H54 (cell line): ENCODE results near the gene SEZ6.

Source experiments
- DNase-seq: peaks from one replicate; pipeline ENCODE4 v3.0.0; 2011; ENCODE audit warnings: low spot score, mixed read lengths; ENCODE audit not compliant: insufficient read length
- FAIRE-seq: peaks from 3 replicates; lab custom pipeline; 2011; peaks lifted over from hg19 to GRCh38; lab: Jason Lieb, UNC
- POLR2A ChIP-seq: IDR thresholded peaks from 2 replicates; pipeline ENCODE4 v1.6.1; 2011; ENCODE audit warnings: low read depth, mild to moderate bottlenecking, low read length

Gene SEZ6

DNA sequence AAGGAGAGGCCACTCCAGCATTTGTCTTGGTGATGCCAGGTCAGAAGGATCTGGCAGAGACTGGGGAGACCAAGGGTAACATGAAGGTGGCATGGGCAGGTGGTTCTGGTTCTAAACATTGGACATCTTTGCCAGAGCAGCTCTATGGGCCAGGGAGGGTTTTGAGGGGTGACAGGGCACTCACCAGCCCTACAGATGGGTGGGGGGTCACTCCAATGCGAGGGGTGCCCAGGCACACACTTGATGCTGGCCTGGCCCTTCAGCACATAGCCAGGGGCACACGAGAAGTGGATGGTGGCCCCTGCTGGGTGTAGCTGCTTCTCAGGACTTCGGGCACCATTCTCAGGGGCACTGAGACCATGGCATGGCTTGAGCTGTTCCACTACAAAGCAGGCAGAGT, 49.0 kb downstream of the SEZ6 start:
- FAIRE-seq = no peak
- no peak for DNase-seq
- no peak for TF ChIP-seq POLR2A

DNA sequence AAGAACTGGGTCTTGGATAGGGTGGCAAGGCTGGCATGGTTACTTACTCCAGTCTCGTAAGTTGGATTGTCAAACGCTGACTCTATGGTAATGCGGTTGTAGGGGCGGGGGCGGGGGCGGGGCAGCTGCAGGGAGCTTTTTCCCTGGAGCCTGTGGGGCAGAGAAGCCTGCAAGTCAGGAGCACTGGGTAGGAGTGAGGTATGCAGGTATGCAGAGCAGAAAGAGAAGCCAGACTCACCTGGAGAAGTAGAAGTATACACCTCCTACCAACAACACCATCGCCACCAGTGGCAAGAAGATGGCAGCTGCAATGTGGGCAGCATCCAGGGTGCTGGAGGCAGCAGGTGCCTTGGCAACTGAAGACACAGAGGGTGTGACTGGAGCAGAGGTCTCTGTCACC, 49.7 kb downstream of the SEZ6 start:
- DNase-seq (no peak), FAIRE-seq (no peak)
- TF ChIP-seq POLR2A = no peak

DNA sequence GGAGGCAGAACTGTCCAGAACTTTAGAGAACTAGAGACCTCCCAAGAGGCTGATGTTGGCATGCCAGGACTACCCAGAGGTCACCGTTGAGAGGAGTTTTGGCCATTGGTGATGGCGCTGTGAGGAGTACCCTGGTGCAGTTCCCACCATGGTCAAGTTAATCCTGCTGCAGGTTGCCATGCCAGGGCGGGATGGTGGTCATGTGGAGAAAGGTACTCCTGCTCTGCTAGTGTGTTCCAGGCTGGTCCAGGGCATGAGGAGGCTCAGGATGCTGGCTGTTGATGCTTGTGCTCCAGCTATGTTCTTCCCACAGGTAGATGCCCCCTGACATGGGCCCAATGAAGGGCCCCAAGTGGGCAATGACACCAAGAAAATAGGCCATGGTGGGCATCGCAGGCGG, 50.4 kb downstream of the SEZ6 start:
- no peak for TF ChIP-seq POLR2A
- no peak for FAIRE-seq
- no peak for DNase-seq

DNA sequence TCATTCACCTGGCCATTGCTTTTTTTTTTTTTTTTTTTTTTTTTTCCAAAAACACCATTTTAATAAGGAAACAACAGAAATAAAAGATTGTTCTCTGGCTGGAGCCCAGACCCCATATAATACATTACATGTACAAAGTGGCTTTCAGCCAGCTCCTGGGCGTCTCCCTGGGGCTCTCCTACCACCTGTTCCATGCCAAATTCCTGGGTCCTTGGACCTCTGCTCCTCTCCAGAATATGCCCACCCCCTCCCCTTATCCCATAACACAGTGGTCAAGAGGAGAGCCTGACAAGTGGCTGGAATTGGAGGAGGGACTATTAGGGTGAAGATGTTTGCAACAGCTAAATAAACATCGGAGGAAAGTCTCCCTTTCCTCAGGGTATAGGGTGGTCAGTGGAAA, 50.9 kb downstream of the SEZ6 start:
- FAIRE-seq (no peak), DNase-seq (no peak)
- TF ChIP-seq POLR2A = no peak

DNA sequence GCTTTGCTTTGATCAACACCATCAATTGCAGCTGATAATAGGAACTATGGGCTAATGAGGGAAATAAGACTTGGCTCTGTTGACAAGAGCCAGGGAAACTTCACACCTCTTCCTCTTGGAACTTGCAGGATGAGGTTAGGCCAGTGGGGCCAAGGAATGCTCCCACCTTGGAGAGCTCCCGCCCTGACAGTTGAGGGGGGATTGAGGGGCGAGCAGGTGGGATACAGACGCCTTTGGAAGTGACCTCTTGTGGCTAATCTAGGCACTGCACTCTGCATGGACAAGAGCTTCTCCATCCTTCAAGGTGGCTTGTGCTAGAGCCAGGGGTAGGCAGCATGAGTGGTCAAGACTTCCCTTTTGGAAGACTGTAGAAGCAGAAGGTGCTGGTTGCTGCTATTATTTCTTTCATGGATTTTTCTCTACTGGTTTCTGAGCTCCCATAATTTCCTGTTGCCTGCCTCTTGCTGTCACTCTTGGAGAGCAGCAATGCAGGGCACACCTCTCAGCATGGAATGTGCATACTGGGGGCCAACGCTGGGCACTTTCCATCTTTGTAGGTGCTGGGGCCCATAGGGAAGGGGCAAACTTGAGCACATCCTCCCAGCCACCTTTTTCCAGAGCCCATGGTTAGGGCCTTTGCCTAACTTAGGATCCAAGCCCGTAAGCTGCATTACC, 52.3 kb downstream of the SEZ6 start:
- FAIRE-seq = no peak
- TF ChIP-seq POLR2A = no peak
- DNase-seq = no peak

DNA sequence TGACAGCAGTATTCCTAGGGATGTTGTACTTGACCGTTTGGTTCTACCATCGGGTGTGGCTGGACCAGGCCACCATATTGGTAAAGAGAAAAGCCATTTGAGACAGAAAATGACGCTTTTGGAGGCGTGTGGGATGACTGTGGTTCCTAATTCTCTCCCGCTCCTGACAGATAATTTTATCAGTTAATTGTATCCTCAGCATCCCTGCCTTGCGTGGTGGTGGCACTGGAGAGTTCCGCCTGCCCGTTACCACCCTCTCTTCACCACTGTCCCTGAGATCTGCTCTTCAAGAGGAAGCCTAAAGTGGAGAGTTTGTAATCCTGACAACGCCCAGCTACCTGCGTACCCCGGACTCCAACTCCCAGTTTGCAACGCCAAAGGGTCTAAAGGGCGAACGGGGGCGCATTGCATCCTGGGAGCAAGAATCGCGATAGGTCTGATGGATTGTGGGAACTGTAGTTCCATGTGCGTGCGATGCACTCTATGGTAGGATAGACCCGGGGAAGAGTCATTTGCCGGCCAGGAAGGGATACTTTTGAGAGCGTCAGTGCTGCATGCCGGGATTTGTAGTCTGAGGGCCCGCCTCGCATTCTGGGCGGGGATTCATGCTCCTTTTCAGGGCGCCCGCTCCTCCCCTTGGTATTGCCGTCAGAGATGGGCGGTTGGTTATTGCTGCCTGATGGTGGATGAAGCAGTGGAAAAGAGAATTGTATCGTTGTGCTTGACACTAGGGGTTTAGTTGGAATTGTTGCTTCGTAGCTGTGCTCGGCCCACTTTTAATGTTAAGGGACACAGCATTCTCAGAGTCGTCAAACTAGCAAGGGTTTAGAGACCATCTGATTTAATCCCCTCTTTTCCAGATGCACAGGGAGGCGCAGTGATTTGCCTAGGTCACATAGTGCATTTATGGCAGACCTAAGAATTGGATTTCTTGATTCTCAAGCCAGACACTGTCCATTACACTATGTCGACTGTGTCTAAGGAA, 53.5 kb downstream of the SEZ6 start:
- DNase-seq (peak; percentile 96), FAIRE-seq (peak; percentile 50)
- peak; percentile 34 for TF ChIP-seq POLR2A

DNA sequence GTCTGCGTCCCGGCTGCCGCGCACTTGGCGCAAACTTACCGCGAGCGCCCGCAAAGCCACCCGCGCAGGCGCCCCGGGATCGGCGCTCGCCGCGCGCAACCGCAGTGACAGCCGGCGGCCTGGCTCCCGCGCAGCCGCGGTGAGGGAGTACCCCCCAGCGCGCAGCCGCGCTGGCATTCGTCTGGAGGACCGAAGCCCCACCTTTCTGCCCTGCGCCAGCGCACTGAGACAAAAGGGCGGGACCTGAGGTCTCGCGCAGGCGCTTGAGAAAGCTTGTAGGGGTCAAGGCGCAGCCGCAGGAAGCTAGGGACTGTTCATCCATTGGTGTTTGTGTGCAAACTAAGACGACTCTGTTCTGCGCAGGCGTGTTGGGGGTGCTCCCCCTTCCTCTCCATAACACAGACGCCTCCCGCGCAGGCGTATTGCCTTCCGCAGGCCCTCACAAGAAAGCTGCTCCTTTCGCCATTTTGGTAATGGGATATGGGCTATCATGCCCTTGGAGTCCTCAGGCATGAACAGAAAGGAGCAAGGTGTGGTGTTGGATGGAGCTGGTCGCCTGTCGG, 54.3 kb downstream of the SEZ6 start, which contains the start of gene PHF12:
Gene PHF12 (minus strand): TSS at position 91 of the 563 bp plus-strand sequence. CDS start 558 bp downstream, outside the sequence.
- peak; percentile 72 for TF ChIP-seq POLR2A
- peak; percentile 98 for DNase-seq
- FAIRE-seq = peak; percentile 20

DNA sequence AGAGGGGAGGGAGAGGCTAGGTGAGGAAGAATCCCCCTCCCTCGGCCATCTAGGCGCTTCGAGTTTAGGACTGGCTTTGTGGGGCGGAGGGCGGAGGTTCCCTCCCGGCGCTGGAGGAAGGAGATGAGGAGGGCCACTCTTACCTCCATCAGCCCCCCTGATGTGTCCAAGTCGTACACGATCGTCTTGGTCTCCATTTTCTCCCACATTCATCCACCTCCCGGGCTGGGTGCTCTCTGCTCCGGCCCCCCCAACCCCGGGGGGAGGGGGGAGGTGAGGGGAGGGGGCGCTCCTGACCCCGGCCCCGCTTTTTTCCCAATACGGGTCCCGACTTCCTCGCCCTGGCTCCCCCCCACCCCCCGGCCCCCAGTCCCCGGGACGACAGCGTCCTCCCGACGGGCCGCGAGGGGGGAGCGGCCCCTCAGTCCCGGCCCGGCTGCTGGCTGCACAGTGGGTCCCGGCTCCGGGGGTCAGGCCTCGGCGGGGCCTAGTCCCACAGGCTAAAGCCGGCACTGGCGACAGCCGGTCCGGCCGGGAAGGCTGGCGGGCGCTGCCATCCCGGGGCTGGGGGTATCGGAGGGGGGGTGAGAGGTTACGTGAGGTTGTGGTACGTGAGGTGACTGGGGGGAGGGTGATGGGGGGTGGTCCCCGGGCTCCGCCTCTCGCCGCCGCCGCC, 54.9 kb downstream of the SEZ6 start:
- no peak; the same call in 1 of the 2 replicates for TF ChIP-seq POLR2A
- FAIRE-seq = no peak
- DNase-seq = no peak

DNA sequence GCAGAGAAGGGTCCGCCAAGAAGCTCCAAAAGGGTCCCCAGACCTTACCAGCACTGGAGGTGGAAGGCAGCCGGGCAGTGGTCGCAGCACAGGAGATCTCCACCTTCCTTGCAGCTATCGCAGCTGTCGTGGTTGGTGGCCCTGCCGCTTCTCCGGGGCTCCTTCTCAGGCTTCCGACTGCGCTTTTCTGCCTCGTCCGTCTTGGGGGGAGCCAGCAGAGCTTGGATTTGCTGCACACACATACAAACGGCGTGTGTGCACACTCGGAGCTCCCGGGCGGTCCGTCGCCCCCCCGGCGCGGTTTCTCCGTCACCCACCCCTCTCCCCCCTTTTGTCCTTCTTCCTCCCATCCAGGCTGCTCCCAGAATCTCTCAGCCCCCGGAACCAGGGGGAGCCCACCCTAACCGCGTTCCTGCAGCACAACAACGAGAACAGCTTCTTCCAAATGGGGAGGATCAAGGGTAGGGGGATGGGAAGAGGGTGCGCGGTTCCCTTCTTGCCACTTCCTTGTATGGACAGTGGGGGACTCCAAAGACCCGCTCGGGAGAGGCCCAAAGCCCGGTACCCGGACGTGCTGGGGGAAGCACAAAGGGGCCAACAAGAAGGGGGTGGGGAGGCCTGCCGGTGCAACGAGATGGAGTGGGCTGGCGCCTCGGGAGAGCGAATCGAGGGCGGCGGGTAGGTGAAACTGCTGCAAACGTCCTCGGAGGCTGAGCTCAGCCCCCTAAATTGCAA, 55.6 kb downstream of the SEZ6 start:
- TF ChIP-seq POLR2A = no peak
- DNase-seq (no peak), FAIRE-seq (no peak)

DNA sequence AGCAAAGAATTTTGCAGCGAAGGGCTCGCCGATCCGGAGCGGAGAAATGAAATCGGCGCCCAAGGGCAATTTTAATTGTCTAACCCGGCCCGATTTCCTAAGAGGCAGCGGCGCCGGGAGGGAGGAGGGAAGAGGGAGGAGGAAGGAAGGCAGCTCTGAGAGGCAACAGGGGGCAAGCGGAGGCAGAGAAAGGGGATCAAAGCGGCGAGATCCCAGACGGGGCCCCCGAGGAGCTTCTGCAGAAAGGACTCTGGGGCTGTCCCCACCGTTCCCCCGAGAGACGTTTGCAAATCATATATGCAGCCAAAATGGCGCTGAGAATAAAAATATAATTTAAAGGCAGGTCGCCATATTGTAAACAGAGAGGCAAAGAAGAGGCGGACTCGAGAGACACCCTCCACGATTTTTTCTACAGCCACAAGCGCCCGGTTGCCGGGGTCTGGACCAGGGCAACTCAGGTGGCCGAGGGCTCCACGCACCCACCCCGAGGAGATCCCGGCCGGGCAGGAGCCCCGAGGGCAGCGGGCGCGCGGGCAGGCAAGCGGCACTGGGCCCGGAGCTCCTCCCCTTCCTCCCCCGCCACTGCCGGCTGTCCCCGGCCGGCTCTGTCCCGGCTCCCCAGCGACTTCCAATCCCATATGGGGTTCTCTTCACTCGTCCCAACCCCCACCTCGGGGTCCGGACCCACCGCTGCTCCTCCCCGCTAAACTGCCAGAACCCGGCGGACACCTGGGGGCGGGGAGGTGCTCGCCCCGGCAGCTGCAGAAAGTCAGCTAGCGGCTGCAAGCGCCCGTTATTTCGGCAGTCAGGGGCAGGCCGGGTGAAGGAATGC, 56.4 kb downstream of the SEZ6 start:
- FAIRE-seq (no peak), DNase-seq (no peak)
- peak; percentile 24; the same call in 1 of the 2 replicates for TF ChIP-seq POLR2A

DNA sequence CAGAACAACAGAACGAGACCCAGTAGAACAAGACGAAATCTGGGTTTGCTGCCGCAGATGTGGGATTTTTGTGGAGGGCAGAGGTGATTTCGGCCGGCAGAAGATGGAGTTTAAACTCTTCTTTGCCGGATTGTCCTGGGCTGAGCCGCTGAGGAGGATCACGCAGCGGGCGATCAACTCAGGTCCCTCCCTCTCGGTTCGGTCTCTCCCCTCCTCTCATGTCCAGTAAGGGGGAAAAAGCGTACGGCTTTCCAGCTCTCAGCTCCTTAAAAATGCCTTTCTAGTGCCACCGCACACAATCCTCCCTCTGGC, 57.0 kb downstream of the SEZ6 start:
- TF ChIP-seq POLR2A = no peak
- DNase-seq = no peak
- no peak for FAIRE-seq

DNA sequence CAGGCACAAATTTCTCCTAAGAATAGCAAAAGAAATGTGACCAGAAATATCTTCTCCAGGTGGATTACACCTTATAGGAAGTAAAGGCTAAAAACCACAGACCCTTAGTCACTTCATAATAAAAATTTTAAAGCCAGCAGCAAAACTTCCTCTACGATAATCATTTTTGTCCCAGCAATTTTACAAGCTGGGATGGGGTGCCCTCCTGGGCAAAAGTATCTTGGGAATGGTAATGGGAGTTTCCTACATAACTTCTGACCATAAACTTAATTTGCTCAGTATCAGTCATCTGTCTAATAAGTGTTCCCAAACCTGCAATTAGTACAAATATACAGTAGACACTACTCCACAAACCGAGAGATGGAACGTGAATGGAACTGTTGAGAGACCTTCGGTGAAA, 57.5 kb downstream of the SEZ6 start:
- no peak for TF ChIP-seq POLR2A
- DNase-seq (no peak), FAIRE-seq (no peak)
